K562 (cell line): ENCODE results near the gene RAB6A. TPM values are rescaled to one million over a fixed set of nuclear protein-coding genes. Genes with fewer than 3 reads are reported as not detected.

Experiments
- ATF1 ChIP-seq, 2 experiments: fragments of 450-650 bp in 1 of 2; IDR thresholded peaks; 2 replicates each; pipeline ENCODE4 v1.6.1; 2016; ENCODE audit warnings: missing compliant biosample characterization in 1 of 2, missing genetic modification characterization in 1 of 2
- ATF7 ChIP-seq: fragments of 450-650 bp; IDR thresholded peaks from 2 replicates; pipeline ENCODE4 v1.7.1; 2014; ENCODE audit warnings: mild to moderate bottlenecking, moderate library complexity
- CGGBP1 ChIP-seq: fragments of 250-450 bp; sonication (Bioruptor Pico); IDR thresholded peaks from 2 replicates; pipeline ENCODE4 v1.9.0; 2021; ENCODE audit warnings: mild to moderate bottlenecking
- CREM ChIP-seq: IDR thresholded peaks from 2 replicates; pipeline ENCODE4 v1.6.1; 2014; ENCODE audit warnings: antibody characterized with exemption, low read depth
- ELF1 ChIP-seq: fragments of 200-800 bp; sonication (Bioruptor generic); IDR thresholded peaks from 2 replicates; pipeline ENCODE4 v1.6.1; 2016; ENCODE audit warnings: missing genetic modification characterization, missing compliant biosample characterization
- GABPA ChIP-seq: fragments of 200-800 bp; sonication (Bioruptor generic); conservative IDR thresholded peaks from 2 replicates; pipeline ENCODE4 v1.6.1; 2016; ENCODE audit warnings: low read depth, missing genetic modification characterization, missing compliant biosample characterization
- GATAD2B ChIP-seq: fragments of 450-650 bp; IDR thresholded peaks from 2 replicates; pipeline ENCODE4 v1.6.1; 2017; ENCODE audit warnings: mild to moderate bottlenecking, borderline replicate concordance
- HMBOX1 ChIP-seq: sonication (generic); IDR thresholded peaks from 2 replicates; pipeline ENCODE4 v1.6.1; 2016
- IRF2 ChIP-seq: sonication (generic); formaldehyde crosslinking; IDR thresholded peaks from 2 replicates; pipeline ENCODE4 v1.8.1; 2022; ENCODE audit warnings: mild to moderate bottlenecking, missing genetic modification reagents
- JUND ChIP-seq, 2 experiments: IDR thresholded peaks; 2 replicates in 1 of 2; 3 replicates in 1 of 2; pipeline ENCODE4 v1.6.1; 2011; ENCODE audit warnings: borderline replicate concordance in 2 of 2, low read depth in 2 of 2, low read length in 2 of 2, improper control_type of control experiment in 1 of 2, missing biosample characterization in 1 of 2, missing genetic modification characterization in 1 of 2, missing genetic modification reagents in 1 of 2
- MBD2 ChIP-seq: sonication (generic); IDR thresholded peaks from 2 replicates; pipeline ENCODE4 v1.6.1; 2016; ENCODE audit warnings: low read depth, borderline replicate concordance
- MEIS2 ChIP-seq: fragments of 450-650 bp; IDR thresholded peaks from 2 replicates; pipeline ENCODE4 v1.6.1; 2014; ENCODE audit warnings: mild to moderate bottlenecking; ENCODE audit not compliant: partially characterized antibody
- RFX1 ChIP-seq: fragments of 450-650 bp; IDR thresholded peaks from 2 replicates; pipeline ENCODE4 v1.6.1; 2016; ENCODE audit warnings: mild to moderate bottlenecking, moderate library complexity
- SMAD3 ChIP-seq: fragments of 450-650 bp; formaldehyde crosslinking; conservative IDR thresholded peaks from 2 replicates; pipeline ENCODE4 v1.4.0; 2020; ENCODE audit warnings: mild to moderate bottlenecking
- SMARCA4 ChIP-seq: fragments of 450-650 bp; IDR thresholded peaks from 2 replicates; pipeline ENCODE4 v1.6.1; 2016
- SMARCE1 ChIP-seq: fragments of 450-650 bp; IDR thresholded peaks from 2 replicates; pipeline ENCODE4 v1.7.1; 2016; ENCODE audit warnings: mild to moderate bottlenecking
- SPI1 ChIP-seq: IDR thresholded peaks from 2 replicates; pipeline ENCODE4 v1.6.1; 2011; ENCODE audit warnings: low read depth, low read length, control low read depth, borderline replicate concordance
- ZNF639 ChIP-seq, 2 experiments: fragments of 200-800 bp in 1 of 2; sonication (Bioruptor generic) in 1 of 2; sonication (generic) in 1 of 2; formaldehyde crosslinking in 1 of 2; IDR thresholded peaks in 1 of 2; conservative IDR thresholded peaks in 1 of 2; 2 replicates each; pipeline versions ENCODE4 v1.5.0 to v1.6.1; 2016 to 2020; ENCODE audit warnings: missing compliant biosample characterization in 1 of 2, missing genetic modification characterization in 1 of 2, missing genetic modification reagents in 1 of 2
- ZNF707 ChIP-seq: fragments of 250-450 bp; sonication (Bioruptor Pico); conservative IDR thresholded peaks from 2 replicates; pipeline ENCODE4 v1.8.0; 2022; ENCODE audit warnings: inconsistent platforms, mild to moderate bottlenecking, moderate library complexity
- polyA plus RNA-seq, 8 experiments: library from polyadenylated mRNA; depleted of rRNA in 4 of 8; stranded (reverse) in 5 of 8; unstranded in 3 of 8; fragments of >200 nt; fragmentation: Nextera tagmentation in 2 of 8; fragmentation: Illumina TruSeq in 1 of 8; extraction: Ambion mirVana in 2 of 8; extraction: Trizol in 1 of 8; gene quantifications; 2 replicates each; pipeline versions ENCODE4 v1.2.1 to v1.2.3, GENCODE V29; 2011 to 2014; ENCODE audit warnings: inconsistent platforms in 1 of 8, missing spikeins in 1 of 8
- total RNA-seq, 7 experiments: library from RNA; depleted of rRNA in 6 of 7; stranded (reverse); fragments of >200 nt in 6 of 7; fragmentation: Illumina TruSeq in 2 of 7; extraction: Trizol in 2 of 7; gene quantifications; 2 replicates each; pipeline versions ENCODE4 v1.2.1 to v1.2.3, GENCODE V29; 2011 to 2021; ENCODE audit warnings: low replicate concordance in 1 of 7

The RAB6A gene
- total and polyA plus RNA-seq, 9 of the 15 experiments (the other 6 are each of a cell fraction or from before 2014, with no cell fraction given) = 14.0 to 95.3 (median 45.4) TPM

- TF ChIP-seq SPI1 (peak; percentile 92), RFX1 (no peak), CREM (peak; percentile 72), MEIS2 (peak; percentile 28), SMARCE1 (peak; percentile 71; the same call in 1 of the 2 replicates), CGGBP1 (no peak), ELF1 (tag) (peak; percentile 38; the same call in 1 of the 2 replicates), GATAD2B (0 out of 2 replicates have a peak, but pooled peaks have one; percentile 10), ZNF639 (CRISPR knock-in tag; conservative IDR thresholded peaks at IDR 0.05 in 1 of 2, IDR thresholded peaks at IDR 0.05 in 1 of 2) (0 out of 4 replicates have a peak, but pooled peaks of 1 of the 2 experiments have one; percentile 43), GABPA (tag) (peak; percentile 44; the same call in 1 of the 2 replicates), IRF2 (CRISPR knock-in tag) (no peak), ATF1 (CRISPR knock-in tag; IDR thresholded peaks at IDR 0.05) (no peak), ATF1 (tag; IDR thresholded peaks at IDR 0.05) (peak; percentile 57), HMBOX1 (peak; percentile 59; the same call in 1 of the 2 replicates), MBD2 (no peak), SMARCA4 (peak; percentile 38; the same call in 1 of the 2 replicates), ATF7 (peak; percentile 55; the same call in 1 of the 2 replicates), JUND (IDR thresholded peaks at IDR 0.05; ENCODE audit: borderline replicate concordance, low read depth, low read length) (peak; percentile 71), JUND (tag; IDR thresholded peaks at IDR 0.05; ENCODE audit: borderline replicate concordance, low read depth, low read length) (peak; percentile 72; the same call in 1 of the 3 replicates), ZNF707 (CRISPR knock-in tag) (no peak), SMAD3 (CRISPR knock-in tag) (no peak)
Measured at GRCh38 chr11:73716153-73717056, 44.5 kb downstream of the RAB6A start (continued).
